Colonic mucosa (tissue), 4 donors: ENCODE results near the gene GSTO1. TPM values are rescaled to one million over a fixed set of nuclear protein-coding genes. Genes with fewer than 3 reads are reported as not detected.
A peak's percentile ranks its signal among the peaks of the same experiment; 100 is the strongest.

Experiments
- DNase-seq: peaks from one replicate; pipeline ENCODE4 v3.0.0-alpha.2; 2020
- H3K27ac ChIP-seq: fragments of 200-600 bp; one replicate; pipeline ENCODE4 v1.8.0; 2021
- H3K27me3 ChIP-seq: fragments of 200-600 bp; one replicate; pipeline ENCODE4 v1.8.0; 2021
- H3K36me3 ChIP-seq: fragments of 200-600 bp; one replicate; pipeline ENCODE4 v1.8.0; 2021
- H3K4me1 ChIP-seq: fragments of 200-600 bp; one replicate; pipeline ENCODE4 v1.8.0; 2021; ENCODE audit warnings: mild to moderate bottlenecking
- H3K4me3 ChIP-seq: fragments of 200-600 bp; one replicate; pipeline ENCODE4 v1.8.0; 2021
- H3K9ac ChIP-seq, 2 donors: one replicate each; pipeline ENCODE4 v1.7.0; 2013; ENCODE audit warnings: control low read depth in 2 of 2, low read depth in 2 of 2, low read length in 2 of 2
- H3K9me3 ChIP-seq: fragments of 200-600 bp; one replicate; pipeline ENCODE4 v1.8.0; 2021
- intact Hi-C: fragments of 100-400 bp; cut with DNase I; formaldehyde crosslinking; loops from one replicate; pipeline ENCODE4 v1.14.1; 2022
- total RNA-seq, 2 donors: library from RNA; stranded (reverse); fragmentation: NEBNext Ultra II Directional in 1 of 2; extraction: Animal tissue kit (Norgen Biotek cat#: 25700) in 1 of 2; gene quantifications; one replicate each; pipeline ENCODE4 v1.2.1, GENCODE V29; 2021
- TF ChIP-seq, protein P1 (sequence below): fragments of 200-600 bp; IDR thresholded peaks from one replicate; pipeline ENCODE4 v1.8.0; 2022; ENCODE audit warnings: antibody characterized with exemption, mild to moderate bottlenecking
- donor health status: healthy.
- donor health status: DM: no; HTN: no; CAD: no.
- donor health status: DM: no; HTN: no; CAD: no.

GSTO1 gene
- total RNA-seq, 2 donors from 2014 or later: 89.9 to 98.0 TPM

GRCh38 chr10:104288355-104288754 is 33.7 kb downstream of the GSTO1 start:
- Histone ChIP-seq H3K4me3 (no peak overlapping the region), H3K27ac (no peak overlapping the region), H3K27me3 (no peaks in the 10 kb centered on the region), H3K4me1 (no peaks in the 10 kb centered on the region), H3K9me3 (no peaks in the 10 kb centered on the region), H3K9ac (no peak overlapping the region), H3K36me3 (no peaks in the 10 kb centered on the region)
- intact Hi-C loops: no loop called here
- TF ChIP-seq, protein P1, sequence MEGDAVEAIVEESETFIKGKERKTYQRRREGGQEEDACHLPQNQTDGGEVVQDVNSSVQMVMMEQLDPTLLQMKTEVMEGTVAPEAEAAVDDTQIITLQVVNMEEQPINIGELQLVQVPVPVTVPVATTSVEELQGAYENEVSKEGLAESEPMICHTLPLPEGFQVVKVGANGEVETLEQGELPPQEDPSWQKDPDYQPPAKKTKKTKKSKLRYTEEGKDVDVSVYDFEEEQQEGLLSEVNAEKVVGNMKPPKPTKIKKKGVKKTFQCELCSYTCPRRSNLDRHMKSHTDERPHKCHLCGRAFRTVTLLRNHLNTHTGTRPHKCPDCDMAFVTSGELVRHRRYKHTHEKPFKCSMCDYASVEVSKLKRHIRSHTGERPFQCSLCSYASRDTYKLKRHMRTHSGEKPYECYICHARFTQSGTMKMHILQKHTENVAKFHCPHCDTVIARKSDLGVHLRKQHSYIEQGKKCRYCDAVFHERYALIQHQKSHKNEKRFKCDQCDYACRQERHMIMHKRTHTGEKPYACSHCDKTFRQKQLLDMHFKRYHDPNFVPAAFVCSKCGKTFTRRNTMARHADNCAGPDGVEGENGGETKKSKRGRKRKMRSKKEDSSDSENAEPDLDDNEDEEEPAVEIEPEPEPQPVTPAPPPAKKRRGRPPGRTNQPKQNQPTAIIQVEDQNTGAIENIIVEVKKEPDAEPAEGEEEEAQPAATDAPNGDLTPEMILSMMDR: no peak
- DNase-seq: no peak

- DNase-seq: peak; percentile 90
- no peaks in the 10 kb centered on the region for H3K36me3 ChIP-seq
- H3K27ac ChIP-seq: no peak overlapping the region
- TF ChIP-seq, protein P1: peak; percentile 100
- intact Hi-C loops: loop anchor here (5.0 kb wide), 1 partner anchor 61 kb away; the partner anchor contains the start of gene CFAP58
- H3K9ac ChIP-seq: no peak overlapping the region
- H3K4me3 ChIP-seq: no peak overlapping the region
- no peaks in the 10 kb centered on the region for H3K27me3 ChIP-seq
- H3K9me3 ChIP-seq: no peaks in the 10 kb centered on the region
- no peaks in the 10 kb centered on the region for H3K4me1 ChIP-seq
These were observed 36.8 kb downstream of the GSTO1 start for GRCh38 chr10:104291439-104291951.

DNA sequence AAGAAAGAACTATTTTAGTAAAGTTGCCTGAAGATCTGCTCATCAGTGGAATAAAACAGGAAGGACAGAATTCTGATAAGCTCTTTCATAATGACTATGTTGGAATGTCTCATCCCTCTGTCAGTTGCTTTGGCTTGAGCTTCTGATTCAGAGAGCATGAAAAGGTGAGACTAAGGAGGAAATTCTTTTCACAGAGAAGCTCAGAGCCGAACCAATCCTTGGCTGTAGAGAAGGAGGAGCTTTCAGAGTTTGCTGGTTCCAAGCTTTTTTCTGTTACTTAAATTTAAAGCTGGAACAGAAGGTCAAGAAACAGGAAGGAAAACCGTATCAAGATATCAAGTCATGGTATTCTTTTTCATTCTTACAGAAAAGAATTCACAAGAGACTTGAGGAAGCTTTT is 38.3 kb downstream of the GSTO1 start:
- no peaks in the 10 kb centered on the region for H3K4me1 ChIP-seq
- TF ChIP-seq, protein P1: no peak
- H3K4me3 ChIP-seq: no peak overlapping the region
- H3K27me3 ChIP-seq: no peaks in the 10 kb centered on the region
- H3K9ac ChIP-seq: no peak overlapping the region
- intact Hi-C loops: loop anchor here (5.0 kb wide), 1 partner anchor 59 kb away; the partner anchor contains the start of gene CFAP58
- no peaks in the 10 kb centered on the region for H3K9me3 ChIP-seq
- DNase-seq: no peak
- no peak overlapping the region for H3K27ac ChIP-seq
- H3K36me3 ChIP-seq: no peaks in the 10 kb centered on the region

DNA sequence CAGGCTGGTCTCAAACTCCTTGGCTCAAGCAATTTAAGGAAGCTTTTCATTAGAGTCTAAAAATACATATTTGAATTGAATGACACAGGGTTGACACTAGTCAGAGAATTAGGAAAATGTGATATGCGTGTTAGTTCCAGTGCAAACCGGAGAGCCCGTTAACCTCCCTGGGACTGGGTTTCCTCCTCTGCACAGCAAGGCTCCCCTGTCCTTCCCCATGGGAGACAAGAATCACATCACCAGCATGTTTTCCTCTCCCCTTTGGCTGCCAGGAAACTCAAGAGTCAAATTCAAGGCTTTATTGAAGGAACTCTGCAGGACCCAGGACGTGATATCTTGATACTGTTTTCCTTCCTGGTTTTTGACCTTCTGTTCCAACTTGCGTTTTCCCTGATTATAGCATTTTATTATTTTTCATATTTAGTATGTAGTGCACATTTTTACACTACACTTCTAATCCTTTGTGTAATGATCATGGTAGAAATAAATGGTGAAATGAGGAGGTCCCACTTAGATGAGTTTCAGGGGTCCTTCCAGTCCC is 39.2 kb downstream of the GSTO1 start:
- DNase-seq: no peak
- Histone ChIP-seq H3K36me3 (no peaks in the 10 kb centered on the region), H3K4me1 (no peaks in the 10 kb centered on the region), H3K4me3 (no peak overlapping the region), H3K9ac (no peak overlapping the region), H3K27ac (no peak overlapping the region), H3K27me3 (no peaks in the 10 kb centered on the region), H3K9me3 (no peaks in the 10 kb centered on the region)
- TF ChIP-seq, protein P1: no peak
- intact Hi-C loops: loop anchor here (5.0 kb wide), 1 partner anchor 58 kb away; the partner anchor contains the start of gene CFAP58

GRCh38 chr10:104296687-104297436 is 42.2 kb downstream of the GSTO1 start:
- TF ChIP-seq, protein P1: no peak
- no peaks in the 10 kb centered on the region for H3K9me3 ChIP-seq
- no peak for DNase-seq
- H3K9ac ChIP-seq: no peak overlapping the region
- no peak overlapping the region for H3K4me3 ChIP-seq
- no peaks in the 10 kb centered on the region for H3K36me3 ChIP-seq
- H3K27me3 ChIP-seq: no peaks in the 10 kb centered on the region
- no peaks in the 10 kb centered on the region for H3K4me1 ChIP-seq
- no peak overlapping the region for H3K27ac ChIP-seq
- intact Hi-C loops: no loop called here
